GM19395 (cell line): ENCODE results near the gene AP1M1.
"Not testable (repeated sequence)": the region's sequence is repeated elsewhere in the genome, so short reads cannot be mapped to it uniquely, and the experiment has no call there.

Experiments used
- ATAC-seq: cut with Tn5 transposase; IDR thresholded peaks from one replicate; pipeline ENCODE4 v1.9.1; 2021; ENCODE audit warnings: mild to moderate bottlenecking, moderate library complexity; ENCODE audit not compliant: unreplicated experiment

AP1M1 gene

GRCh38 chr19:16260812-16261161 lies 63.1 kb downstream of the AP1M1 start:
- ATAC-seq, result no peak

DNA sequence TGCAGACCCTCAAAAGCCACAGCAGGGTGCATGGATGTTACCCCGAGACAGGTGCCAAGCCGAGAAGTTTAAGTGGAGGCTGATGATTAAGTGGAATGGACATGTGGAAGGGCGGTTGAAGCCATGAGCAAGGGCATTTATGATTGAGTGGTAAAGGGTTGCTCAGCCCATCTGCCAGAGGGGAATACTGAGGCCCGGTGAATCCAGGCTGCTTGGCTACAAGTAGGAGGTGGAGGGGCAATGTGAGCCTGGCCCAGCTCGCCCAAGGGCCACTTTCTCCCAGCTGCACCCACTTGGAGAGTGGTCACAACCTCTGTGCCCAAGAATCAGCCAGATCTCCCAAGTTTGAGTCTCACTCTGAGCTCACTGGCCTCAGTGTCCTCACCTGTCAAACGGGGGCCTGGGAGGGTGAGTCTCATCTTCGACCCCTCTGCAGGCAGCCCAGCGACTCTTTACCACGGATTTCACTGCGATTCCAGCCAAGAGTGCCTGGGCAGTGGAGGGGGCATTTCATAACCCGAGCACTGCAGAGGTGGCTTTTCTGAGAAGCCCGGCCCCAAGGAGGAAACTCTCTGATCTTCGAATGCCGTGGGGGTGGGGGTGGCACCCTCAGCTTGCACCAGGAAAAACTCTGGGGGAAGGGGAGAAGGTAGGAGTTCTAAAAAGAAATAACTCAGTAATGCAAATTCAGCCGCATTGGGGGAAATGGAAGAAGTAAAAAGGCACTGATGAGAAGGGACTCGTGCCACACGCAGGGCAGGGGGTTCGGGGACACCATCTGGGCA lies 64.1 kb downstream of the AP1M1 start:
- ATAC-seq, result no peak

DNA sequence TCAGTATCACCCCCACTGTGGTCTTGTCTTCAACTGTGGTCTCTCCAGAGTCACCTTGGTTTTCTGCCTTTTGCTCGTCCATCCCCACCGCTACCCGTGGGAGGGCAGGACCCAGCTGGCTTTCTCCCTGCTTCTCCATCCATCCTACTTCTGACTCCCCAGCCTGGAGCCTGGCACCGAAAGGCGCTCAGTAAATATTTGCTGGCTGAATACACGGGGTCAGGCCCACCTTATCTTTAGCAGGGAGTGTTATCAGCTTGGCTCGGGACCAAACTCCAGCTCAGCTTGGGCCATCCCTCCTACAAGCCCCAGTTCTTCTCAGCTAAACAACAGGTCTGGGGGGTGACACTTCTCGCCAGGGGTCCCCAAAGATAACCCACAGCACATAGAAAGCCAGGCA lies 64.9 kb downstream of the AP1M1 start:
- no peak for ATAC-seq

DNA sequence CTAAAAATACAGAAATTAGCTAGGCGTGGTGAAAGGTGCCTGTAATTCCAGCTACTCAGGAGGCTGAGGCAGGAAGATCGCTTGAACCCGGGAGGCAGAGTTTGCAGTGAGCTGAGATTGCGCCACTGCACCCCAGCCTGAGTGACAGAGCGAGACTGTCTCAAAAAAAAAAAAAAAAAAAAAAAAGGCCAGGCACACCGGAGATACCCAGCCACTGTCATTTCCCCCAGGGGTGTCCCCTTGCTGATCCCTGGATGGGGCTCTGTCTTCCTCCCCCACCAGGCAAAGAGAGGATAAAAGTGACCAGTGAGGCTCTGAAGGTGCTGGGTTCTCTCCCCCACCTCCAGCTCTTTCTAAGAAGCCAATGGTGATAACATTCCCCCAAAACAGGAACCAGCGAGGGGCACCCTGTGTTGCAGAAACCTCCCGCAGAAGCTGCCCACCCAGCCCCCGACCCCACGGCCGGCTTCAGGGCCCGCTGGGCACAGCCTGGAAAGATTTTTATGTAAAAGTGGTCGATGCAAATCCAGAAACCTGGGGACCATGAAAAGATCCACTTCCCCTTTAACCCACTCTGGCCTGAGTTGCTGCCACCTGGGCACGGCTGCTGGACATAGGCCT lies 65.5 kb downstream of the AP1M1 start:
- no peak for ATAC-seq

DNA sequence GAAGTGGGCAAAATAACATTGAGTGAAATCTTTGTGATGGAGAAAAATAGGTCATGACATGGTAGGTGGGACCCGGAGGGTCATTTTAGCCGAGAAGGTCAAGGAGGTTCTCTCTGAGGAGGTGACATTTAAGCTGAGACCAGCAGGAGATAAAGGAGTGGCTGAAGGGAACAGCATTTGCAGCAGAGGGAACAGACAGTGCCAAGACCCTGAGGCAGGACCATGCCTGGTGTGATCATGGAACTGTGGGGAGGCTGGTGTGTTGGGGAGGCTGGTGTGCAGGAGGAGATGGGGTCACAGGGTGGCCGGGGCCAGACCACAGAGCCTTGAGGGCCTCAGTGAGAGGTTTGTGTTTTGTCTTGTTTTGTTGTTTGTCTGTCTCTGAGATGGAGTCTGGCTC lies 67.5 kb downstream of the AP1M1 start:
- no peak for ATAC-seq

GRCh38 chr19:16265890-16266585 lies 68.3 kb downstream of the AP1M1 start:
- no peak for ATAC-seq

GRCh38 chr19:16266586-16266942 lies 68.9 kb downstream of the AP1M1 start:
- ATAC-seq, result no peak

- ATAC-seq, result no peak
These were observed 71.1 kb downstream of the AP1M1 start for GRCh38 chr19:16268676-16269319.

DNA sequence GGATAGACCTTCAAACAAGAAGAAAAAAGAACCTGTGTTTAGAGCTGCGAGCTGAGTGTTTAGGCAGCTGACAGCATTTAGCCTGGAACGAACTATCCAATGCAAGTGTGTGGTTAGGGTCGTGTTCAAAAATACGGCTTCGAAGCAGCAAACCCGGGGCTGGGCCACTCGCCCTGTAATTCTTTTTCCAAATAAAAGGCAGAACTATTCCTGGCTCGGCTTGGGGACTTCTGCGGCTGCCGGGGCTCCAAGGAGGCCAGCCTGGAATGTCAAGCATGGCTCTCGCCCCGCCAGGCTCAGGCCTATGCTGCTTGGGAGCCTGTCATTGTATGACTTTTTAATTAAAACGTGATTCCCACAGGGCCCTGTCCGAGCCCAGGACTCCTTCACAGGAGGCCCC lies 75.2 kb downstream of the AP1M1 start:
- ATAC-seq, result no peak

DNA sequence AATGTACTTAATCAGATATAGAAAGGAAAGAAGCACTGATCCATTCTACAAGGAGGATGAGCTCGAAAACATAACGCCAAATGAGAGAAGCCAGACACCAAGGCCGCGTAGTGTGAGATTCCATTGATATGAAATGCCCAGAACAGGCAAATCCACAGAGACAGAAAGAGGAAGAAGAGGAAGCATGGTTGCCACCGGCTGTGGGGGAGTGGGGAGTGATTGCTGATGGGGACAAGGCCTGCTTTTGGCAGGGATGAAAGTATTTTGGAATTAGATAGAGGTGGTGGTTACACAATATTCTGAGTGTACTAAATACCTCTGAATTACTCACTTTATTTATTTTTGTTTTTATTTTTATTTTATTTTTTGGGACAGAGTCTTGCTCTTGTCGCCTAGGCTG lies 76.7 kb downstream of the AP1M1 start:
- no peak for ATAC-seq

DNA sequence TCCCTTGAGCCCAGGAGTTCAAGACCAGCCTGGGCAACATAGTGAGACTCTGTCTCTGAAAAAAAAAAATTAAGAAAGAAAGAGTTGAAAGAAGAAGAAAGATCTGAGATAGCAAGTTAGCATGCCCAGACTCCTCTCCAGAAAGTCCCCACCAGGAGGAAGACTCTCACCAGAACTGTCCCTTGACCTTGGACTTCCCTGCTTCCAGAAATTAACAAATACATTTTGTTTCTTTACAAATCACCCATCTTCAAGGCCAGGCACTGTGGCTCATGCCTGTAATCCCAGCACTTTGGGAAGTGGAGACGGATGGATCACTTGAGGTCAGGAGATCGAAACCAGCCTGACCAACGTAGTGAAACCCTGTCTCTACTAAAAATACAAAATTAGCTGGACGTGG lies 82.6 kb downstream of the AP1M1 start:
- ATAC-seq, result no peak

- ATAC-seq, result no peak
These were observed 84.0 kb downstream of the AP1M1 start for GRCh38 chr19:16281743-16282142.

- ATAC-seq, result no peak
These were observed 85.7 kb downstream of the AP1M1 start for GRCh38 chr19:16283210-16284061.

- no peak for ATAC-seq
These were observed 86.8 kb downstream of the AP1M1 start for GRCh38 chr19:16284505-16284904.

GRCh38 chr19:16285079-16285478 lies 87.4 kb downstream of the AP1M1 start:
- not testable (repeated sequence) for ATAC-seq

GRCh38 chr19:16285769-16286498 lies 88.2 kb downstream of the AP1M1 start:
- ATAC-seq, result no peak

GRCh38 chr19:16288544-16288943 lies 90.8 kb downstream of the AP1M1 start:
- no peak for ATAC-seq

DNA sequence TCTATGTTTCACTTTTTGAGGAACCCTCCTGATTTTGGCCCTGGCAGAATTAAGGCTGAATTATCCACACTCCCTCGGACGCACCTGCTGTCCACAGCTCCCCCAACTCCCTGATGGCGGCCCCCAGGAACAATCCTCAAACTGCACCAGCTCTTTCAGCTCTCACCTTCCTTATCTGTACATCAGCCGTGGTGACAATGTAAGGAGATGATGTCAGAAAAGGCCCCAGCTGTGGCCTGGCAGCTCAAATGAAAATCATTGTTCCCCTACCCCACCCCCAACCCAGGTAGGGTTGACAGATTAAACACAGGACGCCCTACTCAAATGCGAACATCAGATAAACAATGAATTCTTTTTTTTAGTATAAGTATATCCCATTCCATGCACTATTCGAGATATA lies 91.9 kb downstream of the AP1M1 start:
- no peak for ATAC-seq

GRCh38 chr19:16290692-16291091 lies 93.0 kb downstream of the AP1M1 start:
- ATAC-seq, result no peak
